GM12801 (cell line): ENCODE results near the gene SIL1.

ENCODE experiments used
- CTCF ChIP-seq: IDR thresholded peaks from one replicate; pipeline ENCODE4 v1.5.1; 2011; ENCODE audit warnings: control low read depth; ENCODE audit not compliant: insufficient read length; ENCODE audit errors: extremely low read depth

The SIL1 gene

GRCh38 chr5:139197710-139198669 is at the start of gene SIL1:
Gene SIL1, minus strand, starts transcription at chr5:139198368. Its CDS starts 70,525 bp downstream, at chr5:139127843.
- no peak for TF ChIP-seq CTCF

GRCh38 chr5:139246394-139246793 is 48.2 kb upstream of the SIL1 start:
- TF ChIP-seq CTCF = no peak

GRCh38 chr5:139245637-139246339 is 47.6 kb upstream of the SIL1 start:
- TF ChIP-seq CTCF = no peak

GRCh38 chr5:139243425-139243970 is 45.3 kb upstream of the SIL1 start:
- no peak for TF ChIP-seq CTCF

GRCh38 chr5:139241139-139241538 is 43.0 kb upstream of the SIL1 start:
- TF ChIP-seq CTCF = no peak

GRCh38 chr5:139236479-139236878 is 38.3 kb upstream of the SIL1 start:
- no peak for TF ChIP-seq CTCF

- no peak for TF ChIP-seq CTCF
Observed at GRCh38 chr5:139232147-139232724, 34.1 kb upstream of the SIL1 start.
